Breast epithelium (tissue), 3 donors: ENCODE results near the gene ZNF813.

ENCODE experiments used
- CTCF ChIP-seq, 3 donors: fragments of 450-650 bp; IDR thresholded peaks; one replicate each; pipeline ENCODE4 v1.5.1; 2016 to 2017; ENCODE audit warnings: antibody characterized with exemption in 3 of 3, mild to moderate bottlenecking in 3 of 3, moderate library complexity in 3 of 3
- POLR2A ChIP-seq: fragments of 450-650 bp; IDR thresholded peaks from one replicate; pipeline ENCODE4 v1.6.1; 2016; ENCODE audit warnings: antibody characterized with exemption, mild to moderate bottlenecking, moderate library complexity

GRCh38 chr19:53518716-53519115 is 51.2 kb downstream of the ZNF813 start:
- TF ChIP-seq POLR2A (no peak), CTCF (IDR thresholded peaks at IDR 0.05) (no peak)
